GM12878 (cell line): ENCODE data around the gene NOS1. TPM values are rescaled to one million over a fixed set of nuclear protein-coding genes. Genes with fewer than 3 reads are reported as not detected.

Experiments used
- ATAC-seq: fragments of 200-7000 bp; cut with Tn5 transposase; 3 replicates; pipeline ENCODE4 v1.9.1; 2020; ENCODE audit warnings: mild to moderate bottlenecking, moderate library complexity
- BruUV-seq: library from RNA; stranded (reverse); fragments of 400-500 nt; replicated peaks from 2 replicates; lab custom pipeline; 2021; lab: Mats Ljungman, UMichigan
- CTCF ChIA-PET: fragments of 300-600 bp; sonication (Branson Sonifier 250); formaldehyde crosslinking; extraction: SDS; loops from one replicate; lab custom pipeline; 2021; ENCODE audit warnings: inconsistent platforms; lab: Yijun Ruan, JAX
- POLR2A ChIA-PET: fragments of 350-600 bp; formaldehyde crosslinking; extraction: SDS; loops from one replicate; lab custom pipeline; 2021; ENCODE audit warnings: inconsistent platforms; lab: Charles Lee
- RAD21 ChIA-PET: fragments of 300-600 bp; sonication (Branson Sonifier 250); formaldehyde crosslinking; loops from one replicate; lab custom pipeline; 2023; ENCODE audit warnings: antibody characterized with exemption; ENCODE audit not compliant: unreplicated experiment; lab: Charles Lee
- SMC1A ChIA-PET: fragments of 300-600 bp; sonication (Branson Sonifier 250); formaldehyde crosslinking; loops from one replicate; lab custom pipeline; 2023; ENCODE audit not compliant: unreplicated experiment, uncharacterized antibody; lab: Charles Lee
- DNase-seq: peaks from one replicate; pipeline ENCODE4 v3.0.0-alpha.2; 2011; ENCODE audit warnings: low read depth, low spot score
- FAIRE-seq: peaks from 3 replicates; lab custom pipeline; 2011; peaks lifted over from hg19 to GRCh38; lab: Jason Lieb, UNC
- H2AFZ ChIP-seq: 2 replicates; pipeline ENCODE4 v1.6.0; 2011; ENCODE audit warnings: low read depth, low read length, control low read depth; ENCODE audit not compliant: control insufficient read depth
- H3K27ac ChIP-seq: 2 replicates; pipeline ENCODE4 v1.5.1; 2011; ENCODE audit warnings: control low read depth; ENCODE audit not compliant: control insufficient read depth, insufficient read depth
- H3K27me3 ChIP-seq, 2 experiments: replicated peaks in 1 of 2; 2 replicates each; pipeline versions ENCODE4 v1.6.0 to v1.6.1; 2011; ENCODE audit warnings: low read length in 1 of 2; ENCODE audit not compliant: control insufficient read depth in 2 of 2, insufficient read depth in 2 of 2
- H3K36me3 ChIP-seq, 2 experiments: 2 replicates each; pipeline ENCODE4 v1.5.1; 2011; ENCODE audit warnings: low read length in 1 of 2; ENCODE audit not compliant: control insufficient read depth in 2 of 2, insufficient read depth in 2 of 2
- H3K4me1 ChIP-seq: 2 replicates; pipeline ENCODE4 v1.6.1; 2011; ENCODE audit warnings: mild to moderate bottlenecking, low read length, moderate library complexity, mixed read lengths; ENCODE audit not compliant: control insufficient read depth, insufficient read depth
- H3K4me2 ChIP-seq: 2 replicates; pipeline ENCODE4 v1.6.0; 2011; ENCODE audit warnings: control low read depth; ENCODE audit not compliant: control insufficient read depth, insufficient read depth
- H3K4me3 ChIP-seq: fragments of 200-600 bp; sonication (generic); 2 replicates; pipeline ENCODE4 v1.5.1; 2016
- H3K79me2 ChIP-seq: 2 replicates; pipeline ENCODE4 v1.6.0; 2011; ENCODE audit warnings: low read length; ENCODE audit not compliant: control insufficient read depth, insufficient read depth
- H3K9ac ChIP-seq: 2 replicates; pipeline ENCODE4 v1.8.0; 2011; ENCODE audit warnings: low read length, control low read depth, mixed read lengths; ENCODE audit not compliant: control insufficient read depth, insufficient read depth
- H3K9me3 ChIP-seq: replicated peaks from 3 replicates; pipeline ENCODE4 v1.5.1; 2011; ENCODE audit warnings: mild to moderate bottlenecking, low read length; ENCODE audit not compliant: control insufficient read depth, insufficient read depth
- H4K20me1 ChIP-seq: 2 replicates; pipeline ENCODE4 v1.6.0; 2011; ENCODE audit not compliant: control insufficient read depth, insufficient read depth
- GABPA ChIP-seq: IDR thresholded peaks from 2 replicates; pipeline ENCODE4 v1.6.1; 2014; ENCODE audit warnings: antibody characterized with exemption, low read depth, mild to moderate bottlenecking, inconsistent platforms
- IRF4 ChIP-seq: IDR thresholded peaks from 2 replicates; pipeline ENCODE4 v1.6.1; 2011; ENCODE audit warnings: low read depth, low read length
- MTA2 ChIP-seq: fragments of 450-650 bp; IDR thresholded peaks from 2 replicates; pipeline ENCODE4 v1.6.1; 2016; ENCODE audit warnings: low read depth, mild to moderate bottlenecking, moderate library complexity
- MYB ChIP-seq: fragments of 150-350 bp; IDR thresholded peaks from 2 replicates; pipeline ENCODE4 v1.6.1; 2014; ENCODE audit warnings: mild to moderate bottlenecking, low read depth, low read length, borderline replicate concordance
- PAX8 ChIP-seq: fragments of 450-650 bp; IDR thresholded peaks from 2 replicates; pipeline ENCODE4 v1.6.1; 2017; ENCODE audit warnings: mild to moderate bottlenecking, moderate library complexity
- PKNOX1 ChIP-seq: fragments of 450-650 bp; IDR thresholded peaks from 2 replicates; pipeline ENCODE4 v1.6.1; 2016; ENCODE audit warnings: mild to moderate bottlenecking
- SMAD5 ChIP-seq: IDR thresholded peaks from 2 replicates; pipeline ENCODE4 v1.6.1; 2016; ENCODE audit warnings: antibody characterized with exemption, low read depth
- ZBED1 ChIP-seq: IDR thresholded peaks from 2 replicates; pipeline ENCODE4 v1.6.1; 2016; ENCODE audit warnings: borderline replicate concordance
- ZNF622 ChIP-seq: fragments of 450-650 bp; IDR thresholded peaks from 2 replicates; pipeline ENCODE4 v1.6.1; 2017; ENCODE audit warnings: mild to moderate bottlenecking, inconsistent platforms
- WGBS: methylation state at CpG from one replicate; pipeline ENCODE4 v1.1.6; 2016; ENCODE audit warnings: low lambda C conversion rate; ENCODE audit not compliant: insufficient replicate concordance, insufficient coverage; ENCODE audit errors: missing lambda C conversion rate; 5-methylcytosine and 5-hydroxymethylcytosine counted together
- in situ Hi-C: fragments of 300-500 bp; cut with MboI; formaldehyde crosslinking; loops from 9 replicates; pipeline ENCODE4 v1.14.3; 2018; ENCODE audit warnings: mixed read lengths
- intact Hi-C: fragments of 100-400 bp; cut with micrococcal nuclease; formaldehyde crosslinking; loops from one replicate; pipeline ENCODE4 v1.14.2; 2022; ENCODE audit not compliant: unreplicated experiment
- polyA plus RNA-seq, 11 experiments: library from polyadenylated mRNA; depleted of rRNA in 4 of 11; unstranded in 6 of 11; stranded (reverse) in 5 of 11; fragments of >200 nt; fragmentation: Nextera tagmentation in 4 of 11; fragmentation: Illumina TruSeq in 1 of 11; extraction: Ambion mirVana in 4 of 11; extraction: Trizol in 1 of 11; gene quantifications; 1 replicate in 1 of 11; 2 replicates in 10 of 11; pipeline versions ENCODE4 v1.2.1 to v1.2.3, GENCODE V29; 2011 to 2016; ENCODE audit warnings: inconsistent platforms in 2 of 11, missing spikeins in 2 of 11, low read depth in 1 of 11
- total RNA-seq, 4 experiments: library from RNA; depleted of rRNA in 3 of 4; stranded (reverse); fragments of >200 nt in 3 of 4; fragmentation: Illumina TruSeq in 1 of 4; extraction: Trizol in 1 of 4; gene quantifications; 2 replicates each; pipeline versions ENCODE4 v1.2.1 to v1.2.3, GENCODE V29; 2013 to 2021
- TF ChIP-seq, protein P1 (sequence below): fragments of 450-650 bp; IDR thresholded peaks from 2 replicates; pipeline ENCODE4 v1.6.1; 2016; ENCODE audit warnings: mild to moderate bottlenecking, moderate library complexity, borderline replicate concordance

NOS1 gene
- total and polyA plus RNA-seq, 10 of the 15 experiments (the other 5 are each of a cell fraction or from before 2014, with no cell fraction given) = under 0.01 to 0.04 (median 0.01) TPM; not detected in 7

- intact Hi-C loops (no loop called here), in situ Hi-C loops (no loop called here)
- no peaks in the 10 kb centered on the region for H3K9me3 ChIP-seq
- 0% methylated on average over 1 of the region's 1 CpG for WGBS
- FAIRE-seq (no peak), ATAC-seq (no peak), DNase-seq (no peak)
- no TSS peak for BruUV-seq
- no peak overlapping the region for H3K4me3 ChIP-seq
- no peak overlapping the region for H3K27ac ChIP-seq
- H4K20me1 ChIP-seq = no peaks in the 10 kb centered on the region
- ChIA-PET CTCF (interaction anchor here (1.4 kb wide), 1 partner anchor 28 kb away, joined by 5 read pairs; no protein-coding TSS in a partner anchor), RAD21 (no interaction called here), POLR2A (no interaction called here), SMC1A (interaction anchor here (0.6 kb wide), 1 partner anchor 180 kb away, joined by 3 read pairs; no protein-coding TSS in a partner anchor)
- H3K36me3 ChIP-seq = no peaks in the 10 kb centered on the region
- no peaks in the 10 kb centered on the region for H3K4me1 ChIP-seq
- H3K9ac ChIP-seq = no peak overlapping the region
- no peaks in the 10 kb centered on the region for H3K27me3 ChIP-seq
- no peak overlapping the region for H3K4me2 ChIP-seq
- TF ChIP-seq MTA2 = no peak
- TF ChIP-seq MYB = no peak
- TF ChIP-seq ZBED1 = no peak
- TF ChIP-seq GABPA = no peak
- no peak for TF ChIP-seq IRF4
- no peak for TF ChIP-seq ZNF622
- no peak for TF ChIP-seq SMAD5
- no peak for TF ChIP-seq PAX8
- no peak for TF ChIP-seq PKNOX1
- TF ChIP-seq, protein P1, sequence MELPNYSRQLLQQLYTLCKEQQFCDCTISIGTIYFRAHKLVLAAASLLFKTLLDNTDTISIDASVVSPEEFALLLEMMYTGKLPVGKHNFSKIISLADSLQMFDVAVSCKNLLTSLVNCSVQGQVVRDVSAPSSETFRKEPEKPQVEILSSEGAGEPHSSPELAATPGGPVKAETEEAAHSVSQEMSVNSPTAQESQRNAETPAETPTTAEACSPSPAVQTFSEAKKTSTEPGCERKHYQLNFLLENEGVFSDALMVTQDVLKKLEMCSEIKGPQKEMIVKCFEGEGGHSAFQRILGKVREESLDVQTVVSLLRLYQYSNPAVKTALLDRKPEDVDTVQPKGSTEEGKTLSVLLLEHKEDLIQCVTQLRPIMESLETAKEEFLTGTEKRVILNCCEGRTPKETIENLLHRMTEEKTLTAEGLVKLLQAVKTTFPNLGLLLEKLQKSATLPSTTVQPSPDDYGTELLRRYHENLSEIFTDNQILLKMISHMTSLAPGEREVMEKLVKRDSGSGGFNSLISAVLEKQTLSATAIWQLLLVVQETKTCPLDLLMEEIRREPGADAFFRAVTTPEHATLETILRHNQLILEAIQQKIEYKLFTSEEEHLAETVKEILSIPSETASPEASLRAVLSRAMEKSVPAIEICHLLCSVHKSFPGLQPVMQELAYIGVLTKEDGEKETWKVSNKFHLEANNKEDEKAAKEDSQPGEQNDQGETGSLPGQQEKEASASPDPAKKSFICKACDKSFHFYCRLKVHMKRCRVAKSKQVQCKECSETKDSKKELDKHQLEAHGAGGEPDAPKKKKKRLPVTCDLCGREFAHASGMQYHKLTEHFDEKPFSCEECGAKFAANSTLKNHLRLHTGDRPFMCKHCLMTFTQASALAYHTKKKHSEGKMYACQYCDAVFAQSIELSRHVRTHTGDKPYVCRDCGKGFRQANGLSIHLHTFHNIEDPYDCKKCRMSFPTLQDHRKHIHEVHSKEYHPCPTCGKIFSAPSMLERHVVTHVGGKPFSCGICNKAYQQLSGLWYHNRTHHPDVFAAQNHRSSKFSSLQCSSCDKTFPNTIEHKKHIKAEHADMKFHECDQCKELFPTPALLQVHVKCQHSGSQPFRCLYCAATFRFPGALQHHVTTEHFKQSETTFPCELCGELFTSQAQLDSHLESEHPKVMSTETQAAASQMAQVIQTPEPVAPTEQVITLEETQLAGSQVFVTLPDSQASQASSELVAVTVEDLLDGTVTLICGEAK = no peak
- H3K79me2 ChIP-seq = no peaks in the 10 kb centered on the region
- no peak overlapping the region for H2AFZ ChIP-seq
Observed at GRCh38 chr12:117394491-117394890, 33.1 kb upstream of the NOS1 start.
